ENCODE measurements around the gene PID1.

Gene PID1

DNA sequence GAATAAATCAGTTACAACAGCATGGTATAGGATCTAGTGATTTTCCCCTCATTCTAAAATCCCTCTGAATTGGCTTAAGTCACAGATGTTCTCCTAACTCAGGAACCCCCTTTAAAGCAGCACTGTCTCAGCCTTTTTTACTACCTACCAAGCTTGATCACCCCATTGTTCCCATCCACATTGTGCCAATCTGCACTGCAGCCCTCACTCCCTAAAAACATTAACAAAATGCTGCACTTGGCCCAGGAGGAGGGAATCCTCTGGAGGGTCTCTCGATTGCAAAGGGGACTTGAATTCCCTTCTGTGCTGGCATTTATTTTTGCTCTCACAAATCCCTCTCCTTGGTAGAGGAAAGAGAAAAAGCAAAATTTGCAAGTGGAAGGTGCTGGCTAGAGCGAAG is 223.0 kb downstream of the PID1 start:
- TF ChIP-seq, protein P1, sequence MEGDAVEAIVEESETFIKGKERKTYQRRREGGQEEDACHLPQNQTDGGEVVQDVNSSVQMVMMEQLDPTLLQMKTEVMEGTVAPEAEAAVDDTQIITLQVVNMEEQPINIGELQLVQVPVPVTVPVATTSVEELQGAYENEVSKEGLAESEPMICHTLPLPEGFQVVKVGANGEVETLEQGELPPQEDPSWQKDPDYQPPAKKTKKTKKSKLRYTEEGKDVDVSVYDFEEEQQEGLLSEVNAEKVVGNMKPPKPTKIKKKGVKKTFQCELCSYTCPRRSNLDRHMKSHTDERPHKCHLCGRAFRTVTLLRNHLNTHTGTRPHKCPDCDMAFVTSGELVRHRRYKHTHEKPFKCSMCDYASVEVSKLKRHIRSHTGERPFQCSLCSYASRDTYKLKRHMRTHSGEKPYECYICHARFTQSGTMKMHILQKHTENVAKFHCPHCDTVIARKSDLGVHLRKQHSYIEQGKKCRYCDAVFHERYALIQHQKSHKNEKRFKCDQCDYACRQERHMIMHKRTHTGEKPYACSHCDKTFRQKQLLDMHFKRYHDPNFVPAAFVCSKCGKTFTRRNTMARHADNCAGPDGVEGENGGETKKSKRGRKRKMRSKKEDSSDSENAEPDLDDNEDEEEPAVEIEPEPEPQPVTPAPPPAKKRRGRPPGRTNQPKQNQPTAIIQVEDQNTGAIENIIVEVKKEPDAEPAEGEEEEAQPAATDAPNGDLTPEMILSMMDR (IDR thresholded peaks at IDR 0.05; ENCODE audit: borderline replicate concordance, insufficient read depth, low read depth, low read length), result no peak
- no peak overlapping the region for H3K4me3 ChIP-seq (ENCODE audit: low read depth, low read length)

DNA sequence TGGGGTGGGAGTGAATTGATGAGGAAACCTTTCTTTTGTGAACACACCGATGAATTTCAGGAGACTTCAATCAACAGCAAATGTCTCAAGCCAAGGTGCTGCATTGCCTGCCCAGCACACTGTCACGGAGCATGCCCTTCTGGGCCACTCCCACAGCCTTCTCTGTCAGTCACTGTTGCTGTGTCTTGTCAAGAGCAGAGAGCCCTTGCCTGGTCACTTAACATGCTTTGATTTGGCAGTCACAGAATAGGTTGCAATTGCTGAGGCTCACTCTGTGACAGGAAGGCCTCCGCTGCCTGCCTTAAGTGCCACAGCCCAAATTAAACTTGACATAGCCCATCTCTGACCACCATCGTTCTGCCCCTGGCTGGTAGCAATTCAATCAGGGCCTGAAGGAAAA is 225.4 kb downstream of the PID1 start:
- no peak overlapping the region for H3K4me3 ChIP-seq (ENCODE audit: low read depth, low read length)
- TF ChIP-seq, protein P1 (IDR thresholded peaks at IDR 0.05; ENCODE audit: borderline replicate concordance, insufficient read depth, low read depth, low read length), result no peak

DNA sequence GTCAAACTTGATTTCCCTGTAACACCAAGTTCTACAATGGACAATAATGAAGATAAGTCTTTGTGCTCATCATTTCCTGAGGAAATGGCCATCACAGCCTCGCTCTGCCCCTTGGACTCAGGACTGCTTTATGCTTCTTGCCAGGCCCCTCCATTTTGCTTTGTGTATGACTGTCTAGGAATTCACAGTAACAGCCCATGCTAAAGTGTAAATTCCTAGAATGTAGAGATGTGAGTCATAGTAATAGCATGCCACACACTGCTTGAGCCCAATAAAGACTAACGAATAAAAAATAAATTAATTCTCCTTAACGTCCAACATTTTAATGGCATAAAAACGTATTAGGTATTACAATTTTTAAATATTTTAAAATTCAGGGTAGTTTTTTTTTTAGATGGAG is 226.5 kb downstream of the PID1 start:
- TF ChIP-seq, protein P1 (IDR thresholded peaks at IDR 0.05; ENCODE audit: borderline replicate concordance, insufficient read depth, low read depth, low read length), result no peak
- no peak overlapping the region for H3K4me3 ChIP-seq (ENCODE audit: low read depth, low read length)

DNA sequence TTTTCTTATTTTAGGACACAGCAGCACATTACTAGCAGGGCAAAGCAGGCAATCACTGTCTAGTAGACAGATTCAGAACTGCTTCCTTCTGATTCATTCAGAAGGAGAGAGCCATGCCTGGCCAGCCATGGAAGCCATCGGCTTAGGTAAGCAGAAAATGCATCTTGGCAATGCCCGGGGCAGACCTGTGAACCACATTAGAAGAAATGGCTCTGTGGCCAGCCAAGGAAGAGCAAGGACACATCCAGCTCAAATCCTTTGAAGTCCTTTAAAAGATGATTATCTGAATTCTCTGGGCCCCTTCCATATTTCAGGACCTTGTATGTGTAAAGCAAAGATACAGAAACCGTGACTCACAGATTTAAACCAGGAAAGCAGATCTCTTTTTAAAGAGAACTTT is 227.4 kb downstream of the PID1 start:
- H3K4me3 ChIP-seq (ENCODE audit: low read depth, low read length), result no peak overlapping the region
- TF ChIP-seq, protein P1 (IDR thresholded peaks at IDR 0.05; ENCODE audit: borderline replicate concordance, insufficient read depth, low read depth, low read length), result no peak

DNA sequence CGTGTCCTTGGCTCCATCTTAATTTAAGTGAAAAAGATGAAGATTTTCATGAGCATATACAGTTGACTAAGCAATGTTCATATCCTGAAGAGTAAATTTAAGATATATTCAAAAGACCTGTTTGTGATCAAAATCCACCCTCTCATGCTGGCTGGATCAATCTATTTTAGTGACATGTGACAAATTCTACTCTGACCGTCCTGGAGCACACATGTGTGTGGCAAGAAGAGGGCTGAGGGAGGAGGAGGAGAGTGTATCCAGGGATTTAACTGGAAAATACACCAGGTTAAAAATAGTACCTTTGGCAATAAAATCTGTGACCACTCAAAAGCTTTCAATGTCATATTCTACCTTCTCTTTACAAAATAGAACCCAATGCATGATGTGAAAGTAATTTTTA is 228.7 kb downstream of the PID1 start:
- H3K4me3 ChIP-seq (ENCODE audit: low read depth, low read length), result no peak overlapping the region
- TF ChIP-seq, protein P1 (IDR thresholded peaks at IDR 0.05; ENCODE audit: borderline replicate concordance, insufficient read depth, low read depth, low read length), result no peak

DNA sequence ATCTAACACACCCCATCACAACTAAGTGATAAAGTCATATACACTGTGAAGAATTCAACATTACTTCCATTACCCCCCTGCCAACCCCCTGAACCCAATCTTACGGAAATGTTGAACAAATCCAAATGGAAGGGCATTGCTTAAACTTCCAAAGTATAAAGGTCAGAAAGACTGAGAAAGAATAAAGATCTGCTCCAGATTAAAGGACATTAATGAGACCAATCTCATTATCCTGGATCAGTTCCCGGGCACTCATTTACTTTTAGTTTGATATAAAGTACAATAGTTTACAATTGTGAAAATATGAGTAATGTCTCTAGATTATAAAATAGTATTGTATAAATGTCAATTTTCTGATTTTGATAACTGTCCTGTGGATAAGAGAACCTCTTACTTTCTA is 229.4 kb downstream of the PID1 start:
- H3K4me3 ChIP-seq (ENCODE audit: low read depth, low read length), result no peak overlapping the region
- TF ChIP-seq, protein P1 (IDR thresholded peaks at IDR 0.05; ENCODE audit: borderline replicate concordance, insufficient read depth, low read depth, low read length), result no peak

DNA sequence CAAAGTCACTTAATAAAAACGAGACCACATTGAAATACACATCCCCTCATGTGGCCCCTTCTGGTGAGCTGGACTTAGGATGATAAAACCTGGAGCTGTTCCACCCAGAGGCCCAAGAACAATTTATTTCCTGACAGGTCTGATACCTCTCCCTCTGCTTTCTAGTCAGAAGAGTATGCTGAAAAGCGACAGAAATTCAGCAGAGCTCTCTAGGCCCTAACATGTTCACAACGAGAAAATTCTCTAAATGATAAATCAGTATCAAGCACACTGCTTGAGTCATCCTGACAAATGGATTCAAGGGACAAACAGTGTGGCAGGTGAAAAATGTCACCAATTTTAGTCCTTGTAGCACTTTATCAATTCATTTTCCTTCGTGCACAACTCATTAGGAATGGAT is 233.5 kb downstream of the PID1 start:
- H3K4me3 ChIP-seq (ENCODE audit: low read depth, low read length), result no peak overlapping the region
- TF ChIP-seq, protein P1 (IDR thresholded peaks at IDR 0.05; ENCODE audit: borderline replicate concordance, insufficient read depth, low read depth, low read length), result no peak

All from GM12875 (cell line).